GM08714 (cell line): ENCODE results near the gene EXOC2.
"Not testable (repeated sequence)": the region's sequence is repeated elsewhere in the genome, so short reads cannot be mapped to it uniquely, and the experiment has no call there.

Experiments
- H3K4me3 ChIP-seq: fragments of 200-500 bp; sonication (Bioruptor generic); 2 replicates; pipeline ENCODE4 v1.5.1; 2014; ENCODE audit warnings: mild to moderate bottlenecking, low read length, inconsistent platforms
- ZNF274 ChIP-seq: IDR thresholded peaks from 2 replicates; pipeline ENCODE4 v1.6.1; 2012; ENCODE audit warnings: mild to moderate bottlenecking, low read depth, low read length

EXOC2 gene

GRCh38 chr6:609905-610304 lies 83.0 kb downstream of the EXOC2 start:
- TF ChIP-seq ZNF274: no peak
- no peak overlapping the region for H3K4me3 ChIP-seq

DNA sequence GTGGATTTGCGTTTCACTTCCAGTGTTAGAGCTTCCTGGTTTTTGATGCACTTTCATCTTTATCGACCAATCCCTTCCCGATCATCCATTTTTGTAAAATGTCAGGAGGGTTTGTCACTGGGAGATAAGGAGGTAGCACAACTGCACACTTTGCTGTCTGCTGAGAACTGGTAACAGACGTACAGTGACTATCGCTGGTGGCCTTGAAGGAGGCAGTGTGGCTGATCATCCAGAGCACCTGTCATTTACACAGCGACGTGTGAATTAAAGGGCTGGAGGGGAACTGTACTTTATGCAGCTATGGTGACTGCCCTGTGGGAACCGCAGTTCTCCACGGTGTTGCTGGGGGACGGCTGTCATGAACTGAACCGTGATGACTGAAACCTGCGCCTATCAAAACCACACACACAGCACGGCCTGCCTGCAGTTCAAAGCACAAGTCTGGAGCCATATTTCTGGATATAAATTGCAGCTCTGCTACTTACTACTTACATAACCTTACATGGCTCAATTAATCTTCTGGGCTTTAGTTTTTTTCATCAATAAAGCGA lies 86.0 kb downstream of the EXOC2 start:
- TF ChIP-seq ZNF274: no peak

GRCh38 chr6:605895-606294 lies 87.0 kb downstream of the EXOC2 start:
- H3K4me3 ChIP-seq: not testable (repeated sequence)

More for the DNA sequence above, 86.0 kb downstream of the EXOC2 start:
- H3K4me3 ChIP-seq: no peak overlapping the region

- H3K4me3 ChIP-seq: no peak overlapping the region
- no peak for TF ChIP-seq ZNF274
These were observed 88.4 kb downstream of the EXOC2 start for GRCh38 chr6:604579-604978.

DNA sequence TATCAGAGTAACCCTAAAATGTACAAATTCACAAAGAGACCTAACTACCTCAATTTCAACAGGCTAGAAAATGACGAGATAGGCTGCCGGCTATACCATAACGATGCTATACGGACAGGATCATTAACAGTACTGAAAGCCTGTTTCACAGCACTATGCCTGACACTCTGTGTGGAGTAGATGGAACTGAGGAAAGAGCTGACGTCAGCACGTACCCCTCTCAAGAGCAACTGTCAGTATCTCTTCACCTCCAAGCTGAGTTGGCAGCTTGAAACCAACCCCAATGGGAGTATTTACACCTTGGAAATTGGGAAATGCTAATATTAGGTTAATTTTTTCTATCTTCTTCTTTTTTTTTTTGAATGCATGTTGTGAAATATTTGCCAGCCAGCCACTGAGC lies 89.7 kb downstream of the EXOC2 start:
- no peak for TF ChIP-seq ZNF274
- H3K4me3 ChIP-seq: no peak overlapping the region

DNA sequence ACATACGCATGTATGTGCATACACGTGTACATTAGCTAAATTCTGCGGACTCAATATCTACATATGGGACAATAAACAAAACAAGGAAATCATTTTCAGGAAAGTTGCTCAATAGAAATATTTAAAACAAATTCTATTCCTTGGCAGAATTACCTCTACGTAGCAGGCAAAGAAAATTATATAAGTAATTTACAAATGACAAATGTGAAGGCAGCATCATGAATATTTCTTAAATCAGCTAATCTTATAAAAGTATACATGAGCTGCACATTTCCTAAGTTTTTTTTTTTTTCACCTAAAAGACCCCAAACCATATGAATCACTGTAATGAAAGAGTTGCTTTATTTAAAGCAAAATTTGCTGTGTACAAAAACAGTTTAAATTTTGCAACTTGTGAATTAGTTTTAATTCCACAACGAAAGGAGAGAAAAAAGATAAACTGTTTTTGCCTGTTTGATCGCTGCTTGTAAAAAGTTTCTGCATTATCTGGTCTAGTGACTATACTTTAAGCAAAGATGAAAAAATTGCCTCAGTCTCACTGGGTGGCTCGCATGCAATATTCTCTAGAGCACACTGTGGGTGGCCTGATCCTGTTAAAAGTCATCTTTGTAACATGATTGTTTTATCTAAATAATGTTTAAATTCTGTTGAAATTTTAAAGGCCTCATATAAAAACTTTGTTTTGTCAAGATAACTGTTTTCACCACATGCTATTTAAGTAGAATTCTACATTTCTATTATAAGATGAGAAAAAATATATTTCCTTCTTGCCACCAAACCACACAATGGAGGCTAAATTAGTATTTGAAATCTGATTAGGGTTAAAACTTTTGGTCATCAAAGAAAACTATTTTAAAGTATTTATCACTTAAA lies 93.1 kb downstream of the EXOC2 start:
- no peak for TF ChIP-seq ZNF274

GRCh38 chr6:593907-594212 lies 99.1 kb downstream of the EXOC2 start:
- H3K4me3 ChIP-seq: no peak overlapping the region
- no peak for TF ChIP-seq ZNF274

More for the DNA sequence above, 93.1 kb downstream of the EXOC2 start:
- H3K4me3 ChIP-seq: no peak overlapping the region

DNA sequence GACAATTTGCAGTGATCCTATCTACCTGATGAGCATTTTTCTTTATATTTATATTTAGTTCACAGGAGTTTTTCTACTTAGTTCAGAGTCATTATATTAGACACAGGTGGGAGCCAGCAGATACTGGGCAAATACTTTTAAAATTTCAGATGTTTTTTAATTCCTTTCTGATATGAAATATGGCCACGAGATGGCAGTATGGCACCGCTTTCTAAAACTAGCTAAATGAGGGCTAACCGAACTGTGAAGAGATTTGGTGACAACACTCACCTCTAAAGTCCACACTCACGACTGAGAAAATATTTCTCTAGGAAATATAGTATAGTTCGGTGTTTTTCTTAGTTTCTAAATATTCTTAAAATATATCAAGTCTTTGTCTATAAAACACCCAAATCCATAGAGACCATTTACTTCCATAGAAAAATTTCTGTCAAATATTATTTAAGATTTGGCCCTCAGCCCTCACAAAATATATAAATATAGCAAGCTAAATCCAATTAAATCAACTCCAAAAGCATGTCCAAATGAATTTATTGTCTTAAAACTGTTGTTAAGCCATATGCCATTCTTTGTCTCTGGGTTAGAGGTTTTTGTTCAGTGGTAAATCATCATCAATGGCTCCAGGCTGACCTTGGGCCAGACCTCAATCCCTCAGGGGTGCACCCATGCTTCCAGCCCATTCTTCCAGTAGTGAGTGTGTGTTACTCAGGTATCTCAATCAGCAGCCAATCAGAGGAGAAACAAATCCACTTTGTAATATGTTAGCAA lies 99.6 kb downstream of the EXOC2 start:
- TF ChIP-seq ZNF274: no peak
- no peak overlapping the region for H3K4me3 ChIP-seq

DNA sequence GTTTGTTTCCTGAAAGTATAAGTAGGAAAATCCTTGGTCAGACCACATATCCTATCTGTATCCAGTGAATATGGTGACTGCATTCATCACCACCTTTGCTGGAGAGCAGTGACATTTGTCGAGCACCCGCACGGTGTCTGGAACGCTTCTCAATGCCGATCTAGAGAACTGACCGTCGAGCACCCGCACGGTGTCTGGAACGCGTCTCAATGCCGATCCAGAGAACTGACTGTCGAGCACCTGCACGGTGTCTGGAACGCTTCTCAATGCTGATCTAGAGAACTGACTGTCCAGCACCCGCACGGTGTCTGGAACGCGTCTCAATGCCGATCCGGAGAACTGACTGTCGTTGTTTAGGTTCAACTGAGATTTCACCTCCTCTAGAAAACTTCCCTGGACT lies 103.8 kb downstream of the EXOC2 start:
- no peak overlapping the region for H3K4me3 ChIP-seq
- TF ChIP-seq ZNF274: no peak

DNA sequence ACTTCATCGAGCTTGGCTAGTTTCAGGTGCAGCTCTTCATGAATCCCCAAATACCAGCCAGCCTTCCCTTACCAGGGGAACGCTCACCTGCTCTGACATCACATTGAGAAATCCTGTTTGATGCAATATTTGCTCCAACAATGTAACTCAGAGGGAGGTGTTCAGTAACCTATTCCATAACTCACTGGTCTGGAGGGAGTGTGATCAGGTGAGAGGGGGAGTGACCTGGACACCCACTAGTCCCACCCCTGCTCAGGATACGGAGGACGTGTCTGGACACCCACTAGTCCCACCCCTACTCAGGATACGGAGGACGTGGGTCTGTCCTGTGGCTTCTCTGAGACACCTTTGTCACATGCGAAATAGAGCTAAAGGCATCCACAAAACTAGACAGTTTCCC lies 106.4 kb downstream of the EXOC2 start:
- H3K4me3 ChIP-seq: no peak overlapping the region
- no peak for TF ChIP-seq ZNF274

GRCh38 chr6:583635-584034 lies 109.3 kb downstream of the EXOC2 start:
- no peak for TF ChIP-seq ZNF274
- no peak overlapping the region for H3K4me3 ChIP-seq

DNA sequence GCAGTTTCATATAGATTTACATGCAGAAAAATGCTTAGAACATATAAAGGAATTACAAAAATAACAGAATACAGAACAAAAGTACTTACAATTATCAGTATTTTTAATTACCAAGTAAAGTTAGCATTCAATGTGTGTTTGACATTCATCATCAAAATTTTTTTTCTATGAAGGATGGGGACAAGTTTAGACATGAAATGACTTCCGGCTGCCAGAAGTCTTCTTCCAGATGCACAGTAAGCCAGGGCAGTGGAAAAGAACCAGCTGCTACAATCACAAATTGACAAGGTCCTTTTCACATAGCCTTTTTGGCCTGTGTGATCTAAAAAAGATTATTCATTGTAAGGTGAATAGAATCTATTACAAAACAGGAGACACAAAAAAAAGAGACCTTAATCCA lies 109.8 kb downstream of the EXOC2 start:
- H3K4me3 ChIP-seq: no peak overlapping the region
- no peak for TF ChIP-seq ZNF274

DNA sequence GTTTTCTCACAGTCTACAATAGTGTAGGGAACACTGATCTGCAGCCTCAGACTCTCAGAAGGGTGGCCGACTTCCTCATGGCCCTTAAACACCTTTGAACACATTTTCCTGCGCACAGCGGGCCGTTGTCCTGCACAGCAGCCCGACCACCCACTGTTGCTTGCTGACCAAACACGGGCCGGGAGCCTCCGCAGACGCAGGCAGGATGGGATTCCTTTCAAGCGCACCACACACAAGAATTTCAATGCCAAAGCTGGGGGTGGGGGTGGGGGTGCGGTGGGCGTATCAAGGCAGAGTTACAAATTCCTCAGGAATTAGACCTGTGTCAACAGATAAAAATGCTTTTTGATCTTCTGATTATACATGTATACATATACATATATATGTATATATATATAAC lies 110.6 kb downstream of the EXOC2 start:
- no peak overlapping the region for H3K4me3 ChIP-seq
- no peak for TF ChIP-seq ZNF274

DNA sequence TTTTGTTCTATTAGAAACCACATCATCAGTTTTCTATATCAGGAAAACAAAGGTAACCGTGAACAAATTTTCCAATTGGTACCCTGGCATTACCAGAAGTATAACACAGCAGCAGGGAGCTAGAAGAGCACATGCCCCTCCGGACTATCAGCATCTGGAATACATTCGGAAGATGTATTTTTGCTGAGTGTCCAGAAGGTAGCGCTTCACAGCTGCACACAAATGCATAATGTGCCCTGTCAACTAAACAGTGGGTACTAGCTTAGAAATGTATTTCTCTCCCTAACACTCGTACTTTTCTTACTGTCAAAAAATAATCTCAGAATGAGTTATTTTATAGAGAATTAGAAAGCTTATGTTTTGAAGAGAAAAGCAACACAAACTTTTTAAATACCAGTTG lies 113.6 kb downstream of the EXOC2 start:
- TF ChIP-seq ZNF274: no peak
- H3K4me3 ChIP-seq: no peak overlapping the region
